ENCODE results near the gene PPP2R5A.
"Not testable (repeated sequence)": the region's sequence is repeated elsewhere in the genome, so short reads cannot be mapped to it uniquely, and the experiment has no call there.

The PPP2R5A gene

GRCh38 chr1:212355230-212355969 is 70.2 kb downstream of the PPP2R5A start:
- DNase-seq (ENCODE audit: low read depth), result no peak

- no peak for DNase-seq (ENCODE audit: low read depth)
Measured at GRCh38 chr1:212359794-212360479, 74.7 kb downstream of the PPP2R5A start.

- no peak for DNase-seq (ENCODE audit: low read depth)
Measured at GRCh38 chr1:212364985-212365384, 79.8 kb downstream of the PPP2R5A start.

- no peak for DNase-seq (ENCODE audit: low read depth)
Measured at GRCh38 chr1:212366901-212367300, 81.7 kb downstream of the PPP2R5A start.

GRCh38 chr1:212367474-212368072 is 82.4 kb downstream of the PPP2R5A start:
- no peak for DNase-seq (ENCODE audit: low read depth)

DNA sequence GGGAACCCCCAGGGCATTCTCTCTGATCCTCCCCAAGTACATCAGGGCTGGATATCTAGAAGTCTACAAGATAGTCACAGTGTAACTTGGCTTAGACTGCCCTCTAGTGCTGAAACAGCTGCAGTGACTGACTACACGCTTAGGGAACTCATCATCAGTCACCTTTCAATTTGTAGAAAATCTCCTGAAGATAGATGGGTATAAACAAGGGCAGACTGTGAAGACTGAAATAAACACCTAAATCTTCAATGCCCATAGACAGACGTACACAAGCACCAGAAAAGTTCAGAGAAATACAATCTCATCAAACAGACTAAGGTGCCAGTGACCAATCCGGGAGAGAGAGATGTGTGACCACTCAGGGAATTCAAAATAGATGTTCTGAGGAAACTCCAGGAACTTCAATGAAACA is 82.9 kb downstream of the PPP2R5A start:
- DNase-seq (ENCODE audit: low read depth), result peak; percentile 8

DNA sequence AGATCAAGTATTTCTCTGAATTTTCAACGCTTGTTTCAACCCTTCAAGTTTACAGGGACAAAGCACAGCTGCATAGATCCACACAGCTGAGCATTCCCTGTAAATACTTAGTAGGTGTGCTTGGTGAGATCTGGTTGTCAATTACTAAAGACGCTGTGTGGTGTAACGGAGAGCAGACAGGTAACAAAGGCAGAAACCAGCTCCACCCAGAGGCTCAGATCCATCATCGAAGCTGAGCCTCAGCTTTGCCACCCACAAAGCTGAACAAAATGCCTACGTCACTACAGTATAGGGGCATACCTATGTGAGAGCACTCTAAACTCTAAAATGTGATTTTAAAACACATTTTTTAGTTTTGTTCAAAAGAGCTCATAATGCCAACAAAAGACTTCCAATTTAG is 90.8 kb downstream of the PPP2R5A start:
- DNase-seq (ENCODE audit: low read depth), result no peak

DNA sequence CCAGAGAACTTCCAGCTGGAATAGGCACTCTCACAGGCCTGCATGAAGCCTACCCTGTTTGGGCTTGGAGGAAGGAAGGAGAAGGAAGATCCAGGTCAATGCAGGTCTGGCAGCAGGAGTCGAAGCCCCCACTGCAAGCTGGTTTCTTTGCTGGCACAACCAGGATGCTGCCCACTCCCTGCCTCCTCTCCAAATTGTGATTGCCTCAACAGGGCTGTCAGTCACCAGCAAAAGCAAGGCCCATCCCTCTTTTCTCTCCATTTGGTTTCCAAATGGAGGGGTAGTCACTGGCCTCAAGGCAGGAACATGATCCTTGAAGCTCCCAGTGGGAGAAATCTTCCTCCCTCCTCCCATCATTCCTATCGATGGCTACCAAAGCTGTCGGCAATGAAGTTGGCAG is 92.4 kb downstream of the PPP2R5A start:
- no peak for DNase-seq (ENCODE audit: low read depth)

DNA sequence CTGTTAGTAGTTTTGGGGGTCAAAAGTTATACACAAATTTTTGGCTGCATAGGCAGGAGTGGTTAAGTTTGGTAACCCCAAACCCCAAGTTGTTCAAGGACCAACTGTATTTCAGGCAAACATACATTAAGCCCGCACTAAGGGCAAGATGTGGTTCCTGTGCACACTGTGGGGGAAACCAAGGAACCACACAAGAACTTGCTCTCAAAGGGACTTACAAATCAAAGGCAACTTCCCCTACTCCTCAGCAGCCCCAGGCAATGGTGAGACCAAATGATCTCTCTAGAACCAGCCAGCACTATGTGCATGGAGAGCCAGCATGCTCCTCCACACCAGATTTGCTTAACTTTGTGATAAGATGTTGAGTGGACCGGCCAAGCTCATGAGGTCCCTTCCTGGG is 94.2 kb downstream of the PPP2R5A start:
- DNase-seq (ENCODE audit: low read depth), result no peak

GRCh38 chr1:212381397-212382035 is 96.3 kb downstream of the PPP2R5A start:
- DNase-seq (ENCODE audit: low read depth), result no peak

GRCh38 chr1:212386029-212386428 is 100.8 kb downstream of the PPP2R5A start:
- DNase-seq (ENCODE audit: low read depth), result no peak

DNA sequence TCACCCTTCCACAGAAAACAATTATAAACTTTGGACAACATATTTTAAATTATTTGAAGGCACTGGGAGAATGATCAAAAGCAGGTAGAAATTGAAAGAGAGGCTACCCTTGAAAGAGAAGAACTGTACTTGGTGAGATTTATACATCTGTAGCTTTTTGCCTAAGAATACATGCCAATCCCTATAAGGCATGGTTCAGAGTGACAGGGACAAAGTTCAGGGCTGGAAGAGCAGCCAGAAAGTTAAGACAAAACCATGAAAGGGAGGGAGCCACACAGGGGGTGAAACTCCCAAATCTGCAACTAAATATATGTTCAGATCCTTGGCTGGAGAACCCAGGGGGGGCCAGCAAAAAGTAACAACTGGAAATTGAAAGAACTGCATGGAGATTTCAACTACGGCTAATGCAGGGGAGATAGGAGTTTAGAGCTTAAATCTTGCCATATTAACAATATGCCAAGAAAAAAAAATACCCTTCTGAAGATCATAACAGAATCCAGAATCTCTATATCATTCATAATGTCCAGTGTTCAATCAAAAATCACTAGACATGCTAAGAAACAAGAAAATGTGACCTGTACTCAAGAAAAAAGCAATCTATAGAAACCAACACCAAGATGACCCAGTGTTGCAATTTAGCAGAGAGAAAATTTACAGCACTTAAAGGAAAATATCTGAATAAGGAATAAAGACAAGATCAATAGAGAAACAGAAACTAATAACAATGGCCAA is 103.9 kb downstream of the PPP2R5A start:
- no peak for DNase-seq (ENCODE audit: low read depth)

- not testable (repeated sequence) for DNase-seq (ENCODE audit: low read depth)
Measured at GRCh38 chr1:212395678-212396437, 110.6 kb downstream of the PPP2R5A start.

- no peak for DNase-seq (ENCODE audit: low read depth)
Measured at GRCh38 chr1:212396638-212397037, 111.4 kb downstream of the PPP2R5A start.

- no peak for DNase-seq (ENCODE audit: low read depth)
Measured at GRCh38 chr1:212397171-212397570, 112.0 kb downstream of the PPP2R5A start.

GRCh38 chr1:212401042-212401441 is 115.8 kb downstream of the PPP2R5A start:
- DNase-seq (ENCODE audit: low read depth), result no peak

- DNase-seq (ENCODE audit: low read depth), result no peak
Measured at GRCh38 chr1:212401838-212402582, 116.8 kb downstream of the PPP2R5A start.

GRCh38 chr1:212402666-212403321 is 117.6 kb downstream of the PPP2R5A start:
- no peak for DNase-seq (ENCODE audit: low read depth)

DNA sequence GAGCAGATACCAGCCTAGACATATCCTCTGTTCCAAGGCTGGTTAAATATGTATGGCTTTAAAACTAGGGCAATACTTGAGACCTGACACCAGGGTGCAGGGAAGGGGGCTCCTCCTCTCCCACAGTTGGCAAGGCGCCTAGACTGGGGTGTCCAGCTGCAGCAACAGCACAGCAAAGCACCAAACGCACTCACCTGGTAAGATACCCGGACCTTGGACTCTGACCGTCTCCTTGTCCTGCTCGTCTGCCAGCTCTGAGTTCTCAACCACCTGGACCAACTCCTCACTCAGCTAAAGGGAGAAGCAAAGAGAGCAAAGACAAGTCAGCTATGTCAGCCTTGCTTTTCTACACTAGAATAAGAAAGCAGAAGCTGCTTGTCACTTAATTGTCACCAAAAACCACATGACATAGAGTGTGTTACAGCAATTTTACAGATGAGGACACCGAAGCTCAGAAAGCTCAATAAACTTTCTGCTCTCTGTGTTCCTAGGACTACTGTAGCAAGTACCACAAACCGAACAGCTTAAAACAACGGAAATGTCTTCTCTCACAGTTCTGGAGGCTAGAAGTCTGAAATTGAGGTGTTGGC is 125.1 kb downstream of the PPP2R5A start:
- DNase-seq (ENCODE audit: low read depth), result no peak

Measured in activated T-helper 9 cell treated with anti-CD3 and anti-CD28 coated beads, Interleukin-2, amount 50 U/mL, for 16 hours (primary cell).